ENCODE results near the gene IFNG.

The IFNG gene

DNA sequence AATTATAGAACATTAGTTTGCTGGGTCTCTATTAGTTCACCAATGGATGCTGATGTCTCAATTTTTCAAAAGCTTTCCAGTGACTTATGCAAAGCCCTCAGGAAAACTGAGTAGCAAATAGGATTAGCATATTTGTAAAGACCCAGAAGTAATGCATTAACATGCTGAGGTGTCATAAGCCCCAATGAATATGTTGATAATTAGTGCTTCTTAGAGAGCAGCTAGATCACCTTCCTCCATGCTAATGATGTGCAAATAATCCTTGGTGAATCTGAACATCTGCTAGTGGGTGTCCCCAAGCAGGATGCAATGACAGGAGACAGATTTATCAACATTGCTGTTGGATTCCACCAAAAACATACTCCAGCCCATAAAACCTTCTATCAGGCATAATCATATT, 19.0 kb downstream of the IFNG start:
- TF ChIP-seq SIN3A (IDR thresholded peaks at IDR 0.05; ENCODE audit: borderline replicate concordance, insufficient read depth, low read length) (no peak), FOXP2 (optimal IDR thresholded peaks at IDR 0.05; ENCODE audit: borderline replicate concordance, extremely low read depth, extremely low read length, insufficient read depth) (no peak), REST (IDR thresholded peaks at IDR 0.05; ENCODE audit: insufficient read depth in 1 of 2, low read depth in 2 of 2, low read length in 2 of 2) (no peak), TAF1 (IDR thresholded peaks at IDR 0.05; ENCODE audit: borderline replicate concordance, insufficient read depth, low read length) (no peak), POLR2AphosphoS5 (IDR thresholded peaks at IDR 0.05; ENCODE audit: low read depth, low read length) (no peak)

GRCh38 chr12:68139941-68140340, 19.6 kb downstream of the IFNG start:
- no peak for TF ChIP-seq TAF1 (IDR thresholded peaks at IDR 0.05; ENCODE audit: borderline replicate concordance, insufficient read depth, low read length)
- no peak for TF ChIP-seq POLR2AphosphoS5 (IDR thresholded peaks at IDR 0.05; ENCODE audit: low read depth, low read length)
- no peak for TF ChIP-seq REST (IDR thresholded peaks at IDR 0.05; ENCODE audit: insufficient read depth in 1 of 2, low read depth in 2 of 2, low read length in 2 of 2)
- no peak for TF ChIP-seq SIN3A (IDR thresholded peaks at IDR 0.05; ENCODE audit: borderline replicate concordance, insufficient read depth, low read length)

- TF ChIP-seq FOXP2 (optimal IDR thresholded peaks at IDR 0.05; ENCODE audit: borderline replicate concordance, extremely low read depth, extremely low read length, insufficient read depth) (no peak), SIN3A (IDR thresholded peaks at IDR 0.05; ENCODE audit: borderline replicate concordance, insufficient read depth, low read length) (no peak), TAF1 (IDR thresholded peaks at IDR 0.05; ENCODE audit: borderline replicate concordance, insufficient read depth, low read length) (no peak), POLR2AphosphoS5 (IDR thresholded peaks at IDR 0.05; ENCODE audit: low read depth, low read length) (no peak), REST (IDR thresholded peaks at IDR 0.05; ENCODE audit: insufficient read depth in 1 of 2, low read depth in 2 of 2, low read length in 2 of 2) (no peak)
Measured at GRCh38 chr12:68139001-68139400, 20.5 kb downstream of the IFNG start.

DNA sequence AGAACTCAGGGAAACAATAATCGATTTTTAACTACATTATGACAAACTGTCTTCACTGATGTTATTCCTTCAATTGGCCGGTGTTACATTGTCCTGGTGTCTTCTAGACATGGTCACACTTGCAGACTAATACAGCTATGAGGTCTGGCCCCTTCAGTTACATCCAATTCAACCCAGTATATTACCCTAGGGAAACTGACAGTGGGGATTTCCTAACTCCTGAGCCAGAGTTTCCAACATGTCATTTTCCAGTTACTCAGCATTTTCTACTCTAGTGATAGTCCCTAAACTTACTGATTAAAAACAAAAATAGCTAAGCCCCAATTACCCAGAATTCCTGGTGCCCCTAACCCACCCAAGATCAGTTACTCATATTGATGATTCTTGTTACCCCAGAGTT, 21.1 kb downstream of the IFNG start:
- TF ChIP-seq REST (IDR thresholded peaks at IDR 0.05; ENCODE audit: insufficient read depth in 1 of 2, low read depth in 2 of 2, low read length in 2 of 2) (no peak), SIN3A (IDR thresholded peaks at IDR 0.05; ENCODE audit: borderline replicate concordance, insufficient read depth, low read length) (no peak), FOXP2 (optimal IDR thresholded peaks at IDR 0.05; ENCODE audit: borderline replicate concordance, extremely low read depth, extremely low read length, insufficient read depth) (no peak), TAF1 (IDR thresholded peaks at IDR 0.05; ENCODE audit: borderline replicate concordance, insufficient read depth, low read length) (no peak), POLR2AphosphoS5 (IDR thresholded peaks at IDR 0.05; ENCODE audit: low read depth, low read length) (no peak)

DNA sequence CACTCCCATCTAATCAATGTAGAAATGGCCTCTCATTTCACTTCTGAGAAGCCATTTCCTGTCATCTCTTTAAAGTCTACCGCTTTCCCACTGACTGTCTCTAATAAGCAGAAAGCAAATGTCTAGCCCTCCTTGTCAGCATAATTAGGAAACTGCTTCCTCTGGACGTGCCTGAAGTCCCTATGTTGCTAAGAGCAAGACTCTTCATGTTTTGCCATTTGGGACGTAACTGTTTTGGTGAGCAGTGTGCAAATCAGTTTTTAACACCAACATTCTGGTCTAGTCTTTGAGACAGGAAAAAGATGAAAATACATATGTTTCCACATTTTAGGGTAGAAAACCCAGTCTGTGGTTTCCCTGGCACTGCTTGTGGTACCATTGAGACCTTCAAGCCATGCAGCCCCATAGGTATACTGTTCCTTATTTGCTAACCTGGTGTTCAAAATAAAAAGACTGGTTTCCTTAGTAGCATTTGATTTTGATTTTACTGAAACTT, 22.2 kb downstream of the IFNG start:
- TF ChIP-seq SIN3A (IDR thresholded peaks at IDR 0.05; ENCODE audit: borderline replicate concordance, insufficient read depth, low read length) (no peak), TAF1 (IDR thresholded peaks at IDR 0.05; ENCODE audit: borderline replicate concordance, insufficient read depth, low read length) (no peak), REST (IDR thresholded peaks at IDR 0.05; ENCODE audit: insufficient read depth in 1 of 2, low read depth in 2 of 2, low read length in 2 of 2) (no peak), POLR2AphosphoS5 (IDR thresholded peaks at IDR 0.05; ENCODE audit: low read depth, low read length) (no peak), FOXP2 (optimal IDR thresholded peaks at IDR 0.05; ENCODE audit: borderline replicate concordance, extremely low read depth, extremely low read length, insufficient read depth) (no peak)
